ENCODE results near the gene KRT32. TPM values are rescaled to one million over a fixed set of nuclear protein-coding genes. Genes with fewer than 3 reads are reported as not detected.
A peak's percentile ranks its signal among the peaks of the same experiment; 100 is the strongest.

The KRT32 gene
- total RNA-seq, 1 donor from 2014 or later, result not detected

DNA sequence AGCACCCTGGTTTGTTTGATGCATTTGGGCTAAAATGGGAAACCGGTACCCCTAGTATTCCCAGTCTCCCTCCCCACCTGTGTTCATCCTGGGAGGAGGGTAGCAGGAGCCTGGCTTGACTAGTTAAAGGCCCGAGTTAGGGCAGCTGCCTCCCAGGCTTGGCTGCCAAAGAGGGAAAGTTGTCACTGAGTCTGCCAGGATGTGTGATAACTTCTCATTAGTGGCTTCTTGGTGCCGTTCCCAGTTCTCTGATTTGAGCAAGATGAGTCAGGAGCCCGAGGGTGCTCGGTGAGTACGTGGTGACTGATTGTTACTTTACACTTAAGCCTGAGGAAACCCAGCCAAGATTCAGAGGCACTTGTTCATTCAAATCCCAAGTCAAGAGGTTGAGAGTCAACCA lies 2.5 kb downstream of the KRT32 start:
- no peaks in the 10 kb centered on the region for H3K27me3 ChIP-seq
- no peak overlapping the region for H2AFZ ChIP-seq (replicated peaks)
- H3K9me3 ChIP-seq (ENCODE audit: low read depth), result no peaks in the 10 kb centered on the region
- H3K4me3 ChIP-seq, result no peak overlapping the region
- no peaks in the 10 kb centered on the region for H3K36me3 ChIP-seq
- H3K4me1 Mint-ChIP-seq, result no peaks in the 10 kb centered on the region
- no peak overlapping the region for H3K4me2 ChIP-seq
- peaks cover 3% of the 10 kb centered on the region for H3K9me3 Mint-ChIP-seq
- H3K9ac ChIP-seq, result no peak overlapping the region
- peak overlapping the region; percentile 25 for H3K27ac Mint-ChIP-seq
- TF ChIP-seq EZH2phosphoT487 (IDR thresholded peaks at IDR 0.05) (no peak), EZH2 (IDR thresholded peaks at IDR 0.05) (no peak)
- TF ChIP-seq, protein P1, sequence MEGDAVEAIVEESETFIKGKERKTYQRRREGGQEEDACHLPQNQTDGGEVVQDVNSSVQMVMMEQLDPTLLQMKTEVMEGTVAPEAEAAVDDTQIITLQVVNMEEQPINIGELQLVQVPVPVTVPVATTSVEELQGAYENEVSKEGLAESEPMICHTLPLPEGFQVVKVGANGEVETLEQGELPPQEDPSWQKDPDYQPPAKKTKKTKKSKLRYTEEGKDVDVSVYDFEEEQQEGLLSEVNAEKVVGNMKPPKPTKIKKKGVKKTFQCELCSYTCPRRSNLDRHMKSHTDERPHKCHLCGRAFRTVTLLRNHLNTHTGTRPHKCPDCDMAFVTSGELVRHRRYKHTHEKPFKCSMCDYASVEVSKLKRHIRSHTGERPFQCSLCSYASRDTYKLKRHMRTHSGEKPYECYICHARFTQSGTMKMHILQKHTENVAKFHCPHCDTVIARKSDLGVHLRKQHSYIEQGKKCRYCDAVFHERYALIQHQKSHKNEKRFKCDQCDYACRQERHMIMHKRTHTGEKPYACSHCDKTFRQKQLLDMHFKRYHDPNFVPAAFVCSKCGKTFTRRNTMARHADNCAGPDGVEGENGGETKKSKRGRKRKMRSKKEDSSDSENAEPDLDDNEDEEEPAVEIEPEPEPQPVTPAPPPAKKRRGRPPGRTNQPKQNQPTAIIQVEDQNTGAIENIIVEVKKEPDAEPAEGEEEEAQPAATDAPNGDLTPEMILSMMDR (IDR thresholded peaks at IDR 0.05), result no peak
- H3K27me3 Mint-ChIP-seq (ENCODE audit: insufficient read depth, low read depth), result no peaks in the 10 kb centered on the region
- H3K4me3 Mint-ChIP-seq, result no peak overlapping the region
- no peak for DNase-seq (ENCODE audit: low spot score)
- H3K4me1 ChIP-seq, result no peaks in the 10 kb centered on the region
- H3K79me2 ChIP-seq (ENCODE audit: low read depth), result no peaks in the 10 kb centered on the region
- no peaks in the 10 kb centered on the region for H3F3A ChIP-seq (ENCODE audit: low read depth)
- H3K27ac ChIP-seq, result no peak overlapping the region
- H4K20me1 ChIP-seq (ENCODE audit: low read depth), result no peaks in the 10 kb centered on the region
- H3K36me3 Mint-ChIP-seq, result no peaks in the 10 kb centered on the region

DNA sequence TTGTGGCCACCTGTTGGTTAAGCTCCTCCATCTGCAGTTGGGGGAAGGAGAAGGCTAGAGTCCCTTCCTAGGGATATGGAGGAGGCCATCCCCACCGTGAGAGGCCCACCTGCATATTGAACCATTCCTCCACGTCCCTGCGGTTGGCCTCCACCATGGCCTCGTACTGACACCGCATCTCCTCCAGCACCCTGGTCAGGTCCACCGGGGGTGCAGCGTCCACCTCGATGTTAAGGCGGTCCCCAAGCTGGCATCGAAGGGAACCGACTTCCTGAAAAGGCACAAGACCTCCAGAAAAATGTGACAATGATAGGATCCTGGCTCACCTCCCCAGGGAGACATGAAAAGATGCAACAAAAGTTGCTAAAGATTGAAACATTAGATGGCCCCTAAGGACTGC lies 3.0 kb downstream of the KRT32 start:
- no peak overlapping the region for H3K4me3 Mint-ChIP-seq
- H3K4me2 ChIP-seq, result no peak overlapping the region
- H3K4me1 ChIP-seq, result no peaks in the 10 kb centered on the region
- no peak overlapping the region for H3K9ac ChIP-seq
- H2AFZ ChIP-seq (replicated peaks), result no peak overlapping the region
- H3K36me3 ChIP-seq, result no peaks in the 10 kb centered on the region
- H3K4me1 Mint-ChIP-seq, result no peaks in the 10 kb centered on the region
- H3K27me3 Mint-ChIP-seq (ENCODE audit: insufficient read depth, low read depth), result no peaks in the 10 kb centered on the region
- no peaks in the 10 kb centered on the region for H3K36me3 Mint-ChIP-seq
- TF ChIP-seq, protein P1 (IDR thresholded peaks at IDR 0.05), result no peak
- TF ChIP-seq EZH2 (IDR thresholded peaks at IDR 0.05) (no peak), EZH2phosphoT487 (IDR thresholded peaks at IDR 0.05) (no peak)
- H3K27ac Mint-ChIP-seq, result peak overlapping the region; percentile 25
- no peaks in the 10 kb centered on the region for H3K27me3 ChIP-seq
- no peaks in the 10 kb centered on the region for H3K79me2 ChIP-seq (ENCODE audit: low read depth)
- DNase-seq (ENCODE audit: low spot score), result no peak
- H3K4me3 ChIP-seq, result no peak overlapping the region
- no peaks in the 10 kb centered on the region for H3F3A ChIP-seq (ENCODE audit: low read depth)
- no peaks in the 10 kb centered on the region for H3K9me3 Mint-ChIP-seq
- no peaks in the 10 kb centered on the region for H4K20me1 ChIP-seq (ENCODE audit: low read depth)
- H3K9me3 ChIP-seq (ENCODE audit: low read depth), result no peaks in the 10 kb centered on the region
- no peak overlapping the region for H3K27ac ChIP-seq

DNA sequence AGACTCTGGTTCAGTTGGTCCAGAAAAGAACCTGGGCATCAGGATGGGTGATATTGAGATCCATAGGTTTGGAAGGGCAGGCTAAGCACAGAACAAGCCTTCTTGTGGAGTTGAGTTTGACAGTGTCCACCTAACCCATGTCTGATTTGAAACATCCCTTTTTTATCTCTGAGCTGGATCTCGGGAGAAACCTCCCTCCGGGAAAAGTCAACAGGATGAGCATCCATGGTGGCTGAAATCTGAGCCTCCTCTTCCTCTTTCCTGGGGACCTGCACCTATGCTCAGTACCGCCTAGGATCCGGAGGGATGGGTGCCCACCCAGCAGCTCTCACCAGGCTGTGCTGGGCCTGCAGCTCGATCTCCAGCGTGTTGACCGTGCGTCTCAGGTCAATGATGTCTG lies 3.4 kb downstream of the KRT32 start:
- Mint-ChIP-seq H3K4me3 (no peak overlapping the region), H3K9me3 (no peaks in the 10 kb centered on the region), H3K27ac (no peak overlapping the region), H3K4me1 (no peaks in the 10 kb centered on the region), H3K27me3 (ENCODE audit: insufficient read depth, low read depth) (no peaks in the 10 kb centered on the region), H3K36me3 (no peaks in the 10 kb centered on the region)
- no peak for TF ChIP-seq EZH2phosphoT487 (IDR thresholded peaks at IDR 0.05)
- no peak for DNase-seq (ENCODE audit: low spot score)
- no peak overlapping the region for H3K4me2 ChIP-seq
- no peaks in the 10 kb centered on the region for H3K4me1 ChIP-seq
- H3K4me3 ChIP-seq, result no peak overlapping the region
- H3K9ac ChIP-seq, result no peak overlapping the region
- no peaks in the 10 kb centered on the region for H3F3A ChIP-seq (ENCODE audit: low read depth)
- H3K79me2 ChIP-seq (ENCODE audit: low read depth), result no peaks in the 10 kb centered on the region
- no peaks in the 10 kb centered on the region for H3K36me3 ChIP-seq
- H3K27ac ChIP-seq, result no peak overlapping the region
- no peaks in the 10 kb centered on the region for H4K20me1 ChIP-seq (ENCODE audit: low read depth)
- H3K27me3 ChIP-seq, result no peaks in the 10 kb centered on the region
- H3K9me3 ChIP-seq (ENCODE audit: low read depth), result no peaks in the 10 kb centered on the region
- no peak overlapping the region for H2AFZ ChIP-seq (replicated peaks)

DNA sequence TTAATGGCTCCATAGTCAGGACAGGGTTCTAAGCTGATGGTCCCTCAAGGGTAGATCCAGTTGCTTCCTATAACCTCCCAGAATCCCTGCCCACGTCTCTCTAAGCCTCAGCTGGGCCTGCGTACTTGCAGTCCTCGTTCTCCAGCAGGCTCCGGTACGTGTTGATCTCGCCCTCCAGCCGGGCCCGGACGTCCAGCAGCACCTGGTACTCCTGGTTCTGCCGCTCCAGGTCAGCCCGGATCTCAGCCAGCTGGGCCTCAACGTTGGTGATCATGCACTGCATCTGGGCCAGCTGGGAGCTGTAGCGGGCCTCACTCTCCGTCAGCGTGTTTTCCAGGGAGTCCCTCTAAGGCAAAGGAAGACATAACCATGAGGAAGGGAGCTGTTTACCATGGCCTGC lies 4.5 kb downstream of the KRT32 start:
- Histone ChIP-seq H3F3A (ENCODE audit: low read depth) (no peaks in the 10 kb centered on the region), H3K4me3 (no peak overlapping the region), H3K4me2 (no peak overlapping the region), H3K27me3 (no peaks in the 10 kb centered on the region), H4K20me1 (ENCODE audit: low read depth) (no peaks in the 10 kb centered on the region), H3K79me2 (ENCODE audit: low read depth) (no peaks in the 10 kb centered on the region), H3K4me1 (no peaks in the 10 kb centered on the region), H3K9me3 (ENCODE audit: low read depth) (no peaks in the 10 kb centered on the region), H2AFZ (replicated peaks) (no peak overlapping the region), H3K36me3 (no peaks in the 10 kb centered on the region), H3K9ac (no peak overlapping the region), H3K27ac (no peak overlapping the region)
- Mint-ChIP-seq H3K27me3 (ENCODE audit: insufficient read depth, low read depth) (peaks cover 6% of the 10 kb centered on the region), H3K4me3 (no peak overlapping the region), H3K27ac (no peak overlapping the region), H3K36me3 (no peaks in the 10 kb centered on the region), H3K9me3 (no peaks in the 10 kb centered on the region), H3K4me1 (no peaks in the 10 kb centered on the region)
- DNase-seq (ENCODE audit: low spot score), result no peak
- no peak for TF ChIP-seq EZH2 (IDR thresholded peaks at IDR 0.05)
- no peak for TF ChIP-seq EZH2phosphoT487 (IDR thresholded peaks at IDR 0.05)
- TF ChIP-seq, protein P1 (IDR thresholded peaks at IDR 0.05), result no peak
